Endothelial cell of umbilical vein (primary cell): ENCODE measurements around the gene SPAG17.

ENCODE experiments used
- EZH2 ChIP-seq: IDR thresholded peaks from 2 replicates; pipeline ENCODE4 v1.6.1; 2012; ENCODE audit warnings: borderline replicate concordance, low read depth, mild to moderate bottlenecking, moderate library complexity, low read length, inconsistent platforms; ENCODE audit not compliant: severe bottlenecking
- MYC ChIP-seq: IDR thresholded peaks from one replicate; pipeline ENCODE4 v1.6.1; 2011; ENCODE audit warnings: mild to moderate bottlenecking, low read depth, low read length
- POLR2A ChIP-seq: IDR thresholded peaks from 2 replicates; pipeline ENCODE4 v1.6.1; 2012; ENCODE audit warnings: low read depth, mild to moderate bottlenecking, control low read depth, low read length
- POLR2AphosphoS5 ChIP-seq: IDR thresholded peaks from 2 replicates; pipeline ENCODE4 v1.6.1; 2012; ENCODE audit warnings: low read depth, mild to moderate bottlenecking, control low read depth, low read length, moderate library complexity; ENCODE audit not compliant: insufficient read depth
- TF ChIP-seq, protein P1 (sequence below), 2 donors: IDR thresholded peaks; 1 replicate in 1 of 2; 2 replicates in 1 of 2; pipeline ENCODE4 v1.5.1; 2011; ENCODE audit warnings: low read length in 2 of 2, mild to moderate bottlenecking in 2 of 2, moderate library complexity in 2 of 2, control low read depth in 1 of 2, inconsistent platforms in 1 of 2, low read depth in 1 of 2; ENCODE audit not compliant: insufficient read depth in 1 of 2; ENCODE audit errors: extremely low read depth in 1 of 2
- TF ChIP-seq, protein P2 (sequence below): IDR thresholded peaks from 2 replicates; pipeline ENCODE4 v1.6.1; 2011; ENCODE audit not compliant: insufficient read depth, insufficient read length

DNA sequence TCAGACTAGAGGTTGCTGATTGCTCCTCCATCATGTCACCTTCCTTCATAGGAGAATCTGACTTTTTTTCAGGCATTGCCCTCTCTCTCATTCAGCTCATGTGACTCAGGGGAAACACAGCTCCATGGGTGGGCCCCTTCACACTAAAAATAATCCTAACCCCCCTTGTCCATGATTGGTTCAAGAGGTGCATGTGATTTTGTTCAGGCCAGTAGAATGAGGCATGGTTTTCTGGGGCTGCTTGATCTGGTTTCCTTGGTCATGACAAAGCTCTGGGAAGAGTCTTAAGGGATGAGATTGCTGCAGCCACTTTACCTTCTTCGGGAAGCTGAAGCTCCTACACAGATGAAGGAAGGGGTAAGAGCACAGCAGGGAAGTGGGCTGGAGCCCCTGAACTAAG, 56.3 kb downstream of the SPAG17 start:
- TF ChIP-seq, protein P1, sequence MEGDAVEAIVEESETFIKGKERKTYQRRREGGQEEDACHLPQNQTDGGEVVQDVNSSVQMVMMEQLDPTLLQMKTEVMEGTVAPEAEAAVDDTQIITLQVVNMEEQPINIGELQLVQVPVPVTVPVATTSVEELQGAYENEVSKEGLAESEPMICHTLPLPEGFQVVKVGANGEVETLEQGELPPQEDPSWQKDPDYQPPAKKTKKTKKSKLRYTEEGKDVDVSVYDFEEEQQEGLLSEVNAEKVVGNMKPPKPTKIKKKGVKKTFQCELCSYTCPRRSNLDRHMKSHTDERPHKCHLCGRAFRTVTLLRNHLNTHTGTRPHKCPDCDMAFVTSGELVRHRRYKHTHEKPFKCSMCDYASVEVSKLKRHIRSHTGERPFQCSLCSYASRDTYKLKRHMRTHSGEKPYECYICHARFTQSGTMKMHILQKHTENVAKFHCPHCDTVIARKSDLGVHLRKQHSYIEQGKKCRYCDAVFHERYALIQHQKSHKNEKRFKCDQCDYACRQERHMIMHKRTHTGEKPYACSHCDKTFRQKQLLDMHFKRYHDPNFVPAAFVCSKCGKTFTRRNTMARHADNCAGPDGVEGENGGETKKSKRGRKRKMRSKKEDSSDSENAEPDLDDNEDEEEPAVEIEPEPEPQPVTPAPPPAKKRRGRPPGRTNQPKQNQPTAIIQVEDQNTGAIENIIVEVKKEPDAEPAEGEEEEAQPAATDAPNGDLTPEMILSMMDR (IDR thresholded peaks at IDR 0.05; ENCODE audit: extremely low read depth in 1 of 2, insufficient read depth in 1 of 2, low read depth in 1 of 2, low read length in 2 of 2) = no peak
- TF ChIP-seq POLR2A = no peak
- TF ChIP-seq EZH2 = no peak
- no peak for TF ChIP-seq MYC
- TF ChIP-seq POLR2AphosphoS5 = no peak
- TF ChIP-seq, protein P2, sequence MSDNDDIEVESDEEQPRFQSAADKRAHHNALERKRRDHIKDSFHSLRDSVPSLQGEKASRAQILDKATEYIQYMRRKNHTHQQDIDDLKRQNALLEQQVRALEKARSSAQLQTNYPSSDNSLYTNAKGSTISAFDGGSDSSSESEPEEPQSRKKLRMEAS = no peak
